GM18951 (cell line): ENCODE data around the gene ABCC3.

Experiments
- POLR2A ChIP-seq: IDR thresholded peaks from 4 replicates; pipeline ENCODE4 v1.6.1; 2011; ENCODE audit warnings: mild to moderate bottlenecking; ENCODE audit not compliant: insufficient read length, insufficient read depth; ENCODE audit errors: extremely low read depth
- in situ Hi-C: fragments of 300-500 bp; cut with MboI; formaldehyde crosslinking; loops from one replicate; pipeline ENCODE4 v1.12.0; 2022; ENCODE audit warnings: low sequenced_read_pairs, mixed read lengths, inconsistent platforms; ENCODE audit not compliant: unreplicated experiment

The ABCC3 gene

DNA sequence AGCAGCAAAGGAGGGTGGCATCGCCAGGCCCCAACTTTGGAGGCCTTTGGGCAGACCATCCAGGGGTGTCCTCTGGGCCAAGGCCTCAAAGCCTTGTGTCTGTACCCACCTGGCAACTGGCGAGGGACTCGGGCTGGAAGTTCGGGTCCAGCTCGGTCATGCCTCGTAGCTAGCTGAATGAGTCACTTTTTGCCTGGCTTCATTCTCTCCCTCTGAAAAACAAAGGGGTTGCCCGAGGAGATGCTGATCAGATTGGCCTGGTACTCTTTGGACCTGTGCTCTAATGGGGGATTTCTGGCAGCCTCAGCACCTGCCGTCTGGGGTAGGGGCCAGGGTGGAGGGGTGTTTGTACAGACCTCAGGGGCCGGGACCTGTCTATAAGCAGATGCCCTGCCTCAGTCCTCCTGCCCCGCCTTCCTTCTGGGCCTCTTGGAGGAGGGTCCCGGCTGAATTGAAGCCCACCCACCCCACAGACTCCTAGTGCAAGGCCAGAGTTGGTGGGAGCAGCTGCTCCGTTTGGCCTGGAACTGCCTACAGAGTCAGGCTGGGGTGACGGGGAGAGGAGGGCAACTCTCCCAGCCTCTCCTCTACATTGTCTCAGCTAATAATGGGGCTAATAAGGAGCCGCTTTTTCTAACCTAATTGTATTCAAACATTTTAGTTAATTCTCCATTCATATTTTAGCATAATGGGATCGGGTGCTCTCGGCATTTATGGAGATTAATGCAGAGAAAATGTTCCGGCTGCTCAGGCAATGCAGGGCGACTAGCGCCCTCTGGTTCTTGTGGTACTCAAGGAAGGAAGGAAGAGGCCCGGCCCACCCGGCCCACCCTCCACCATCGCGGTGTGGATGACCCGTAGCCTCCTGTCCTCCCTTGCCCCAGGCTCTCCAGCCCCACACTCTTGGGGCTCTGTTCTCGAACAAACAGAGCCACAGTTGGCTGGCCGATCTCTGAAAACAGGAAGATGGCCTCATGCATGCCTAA is 21.4 kb upstream of the ABCC3 start:
- in situ Hi-C loops = no loop called here
- TF ChIP-seq POLR2A = no peak

DNA sequence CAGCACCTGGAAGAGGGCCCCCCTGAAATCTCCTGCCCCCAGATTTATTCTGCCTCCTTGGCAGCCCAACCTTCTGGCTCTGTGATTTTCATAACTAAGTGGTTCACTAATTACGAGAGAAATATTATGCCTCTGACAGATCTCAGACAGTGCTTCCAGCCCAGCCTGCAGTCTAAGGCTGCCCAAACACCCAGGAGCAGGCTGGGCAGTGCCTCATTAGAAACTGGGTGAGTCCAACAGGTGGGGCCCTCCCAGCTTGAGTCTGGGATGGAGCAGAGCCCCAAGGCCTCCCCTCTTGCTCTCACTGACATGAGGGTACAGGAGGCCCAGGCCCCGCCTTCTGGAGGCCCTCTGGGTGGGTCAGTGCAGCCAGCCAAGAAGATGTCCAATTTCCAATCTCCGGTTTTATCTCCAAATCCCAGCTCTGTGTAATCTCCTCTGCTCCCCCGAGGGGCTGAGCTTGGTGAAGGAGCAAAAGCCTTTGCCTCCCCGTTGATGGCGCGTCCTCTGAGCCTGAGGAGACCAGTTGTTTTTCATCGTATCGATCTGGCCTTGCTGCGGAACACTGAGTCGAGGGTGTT is 20.1 kb upstream of the ABCC3 start:
- in situ Hi-C loops = no loop called here

DNA sequence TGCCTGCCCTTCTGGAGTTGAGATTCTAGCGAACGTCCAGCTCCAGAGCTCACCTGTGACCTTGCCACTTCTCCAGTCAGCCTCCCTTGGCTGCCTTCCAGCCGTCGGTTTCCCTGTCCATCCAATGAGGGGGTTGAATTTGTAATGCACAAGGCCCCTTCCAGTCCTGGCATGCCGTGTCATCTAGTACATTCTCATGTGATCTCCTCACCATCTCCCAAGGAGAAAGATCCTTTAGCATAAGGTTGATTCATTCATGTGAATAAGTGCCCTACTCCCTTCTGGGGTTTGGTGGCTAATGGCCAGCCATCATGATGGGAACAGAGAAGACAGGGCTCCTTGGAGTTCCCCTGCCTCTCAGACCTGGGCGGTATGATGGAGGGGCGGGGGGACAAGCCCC is 18.9 kb upstream of the ABCC3 start:
- in situ Hi-C loops = no loop called here
- TF ChIP-seq POLR2A = no peak

More for the DNA sequence above, 20.1 kb upstream of the ABCC3 start:
- TF ChIP-seq POLR2A = no peak

DNA sequence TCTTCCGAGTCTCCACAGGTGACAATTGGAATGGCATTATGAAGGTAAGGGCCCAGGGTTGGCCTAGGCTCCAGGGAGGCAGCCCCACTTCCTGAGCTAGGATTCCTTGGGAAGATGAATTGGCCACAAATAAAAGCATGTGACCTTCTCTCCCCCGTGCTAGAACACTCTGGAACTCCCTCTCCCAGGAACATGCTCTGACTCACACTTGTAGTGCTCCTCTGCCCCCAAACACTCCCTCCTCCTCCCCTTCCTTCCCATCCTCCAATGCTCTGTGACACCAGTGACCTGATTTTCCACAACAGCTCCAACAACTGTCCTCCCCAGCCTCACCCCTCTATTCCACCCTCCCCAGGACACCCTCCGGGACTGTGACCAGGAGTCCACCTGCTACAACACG is 16.4 kb upstream of the ABCC3 start:
- in situ Hi-C loops = no loop called here

DNA sequence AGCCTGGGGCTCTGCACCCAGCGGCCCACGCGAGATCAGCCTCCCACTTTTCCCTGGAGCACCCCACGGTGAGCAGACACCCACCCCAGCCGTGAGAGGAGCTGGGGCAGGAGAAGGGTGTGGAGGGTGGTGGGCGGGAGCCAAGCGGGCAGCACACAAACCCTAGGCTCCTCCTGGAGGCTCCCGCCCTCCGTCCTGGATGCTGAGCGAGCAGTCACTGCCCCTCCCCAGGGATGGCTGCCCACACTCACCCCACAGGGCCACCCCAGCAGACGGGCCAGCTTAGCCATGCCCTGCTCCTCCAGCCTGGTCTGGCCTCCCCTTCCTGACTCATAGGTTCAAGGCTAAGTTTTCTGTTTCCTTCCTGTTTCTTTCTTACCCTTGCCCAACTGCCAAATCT is 15.7 kb upstream of the ABCC3 start:
- in situ Hi-C loops = no loop called here
- no peak for TF ChIP-seq POLR2A

More for the DNA sequence above, 16.4 kb upstream of the ABCC3 start:
- TF ChIP-seq POLR2A = no peak

DNA sequence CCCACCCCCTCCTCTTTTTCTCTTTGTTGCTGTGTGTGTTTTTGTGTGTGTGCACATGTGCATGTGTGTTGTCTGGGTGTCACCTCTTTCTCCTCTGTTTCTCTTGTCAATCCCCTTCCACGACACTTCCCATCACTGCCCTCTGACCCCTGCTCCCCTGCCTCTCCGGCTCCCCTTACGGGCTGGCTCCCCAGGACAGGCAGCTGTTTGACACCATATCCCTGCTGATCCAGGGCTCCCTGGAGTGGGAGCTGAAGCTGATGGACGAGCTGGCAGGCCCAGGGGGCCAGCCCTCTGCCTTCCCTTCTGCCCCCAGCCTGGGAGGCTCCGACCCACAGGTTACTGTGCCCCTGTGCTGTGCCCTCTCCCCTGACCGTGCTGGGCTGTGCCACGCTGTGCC is 15.2 kb upstream of the ABCC3 start:
- TF ChIP-seq POLR2A = no peak
- in situ Hi-C loops = no loop called here

DNA sequence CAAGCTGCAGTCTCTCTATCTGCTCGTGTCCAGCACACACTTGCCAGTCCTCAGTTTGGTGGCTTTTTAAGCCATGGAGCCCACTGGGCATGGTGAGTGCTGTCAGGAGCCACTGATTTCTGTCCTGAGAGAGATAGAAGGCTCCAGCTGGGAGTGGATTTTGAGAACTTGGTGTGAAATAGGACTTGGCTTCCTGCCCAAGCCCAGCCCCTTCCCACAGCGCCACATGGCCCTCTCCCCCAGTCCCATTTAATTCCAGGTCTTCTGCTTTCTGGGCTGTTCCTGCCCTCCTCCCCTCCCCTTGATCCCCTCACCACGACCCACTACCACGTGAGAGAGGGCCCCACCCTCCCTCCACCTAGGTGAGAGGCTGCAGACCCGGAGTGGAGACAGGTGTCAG is 14.4 kb upstream of the ABCC3 start:
- in situ Hi-C loops = no loop called here

DNA sequence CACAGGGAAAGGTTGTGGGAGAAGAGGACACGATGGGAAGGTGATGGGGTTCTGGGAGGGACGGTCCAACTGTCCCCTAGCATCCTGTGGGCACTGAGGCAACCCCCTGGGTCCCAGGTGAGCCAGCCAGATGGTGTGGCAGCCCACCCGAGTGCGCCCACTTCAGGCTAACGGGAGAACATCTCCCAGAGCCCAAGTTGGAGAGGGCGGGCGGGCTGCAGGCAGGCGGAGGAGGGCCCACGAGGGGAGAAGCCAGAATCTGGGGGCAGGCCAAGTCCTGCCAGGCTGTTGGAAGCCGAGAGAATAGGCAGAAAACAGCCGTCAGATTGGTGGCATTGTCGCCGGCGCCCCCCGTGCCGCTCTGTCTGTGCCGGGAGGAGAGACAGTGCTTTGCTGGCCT is 13.8 kb upstream of the ABCC3 start:
- in situ Hi-C loops = no loop called here
- TF ChIP-seq POLR2A = no peak

More for the DNA sequence above, 14.4 kb upstream of the ABCC3 start:
- no peak for TF ChIP-seq POLR2A

DNA sequence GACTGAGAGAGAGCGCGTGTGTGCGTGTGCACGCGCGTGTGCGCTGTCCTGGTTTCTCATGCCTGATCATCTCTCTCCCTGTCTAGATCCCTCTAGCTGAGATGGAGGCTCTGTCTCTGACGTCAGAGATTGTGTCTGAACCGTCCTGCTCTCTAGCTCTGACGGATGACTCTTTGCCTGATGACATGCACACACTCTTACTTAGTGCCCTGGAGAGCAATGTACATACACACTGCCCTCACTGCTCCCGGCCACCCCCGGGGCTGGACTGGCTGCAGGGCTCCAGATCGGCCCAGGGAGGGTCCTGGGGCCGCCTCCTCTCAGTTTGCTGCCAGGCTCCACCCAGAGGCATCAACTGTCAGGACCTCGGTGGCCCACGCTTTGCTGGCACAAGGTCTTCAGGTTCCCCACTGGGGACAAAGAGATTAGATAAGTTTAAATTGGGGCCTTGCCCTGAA is 13.1 kb upstream of the ABCC3 start:
- in situ Hi-C loops = no loop called here
- no peak for TF ChIP-seq POLR2A

DNA sequence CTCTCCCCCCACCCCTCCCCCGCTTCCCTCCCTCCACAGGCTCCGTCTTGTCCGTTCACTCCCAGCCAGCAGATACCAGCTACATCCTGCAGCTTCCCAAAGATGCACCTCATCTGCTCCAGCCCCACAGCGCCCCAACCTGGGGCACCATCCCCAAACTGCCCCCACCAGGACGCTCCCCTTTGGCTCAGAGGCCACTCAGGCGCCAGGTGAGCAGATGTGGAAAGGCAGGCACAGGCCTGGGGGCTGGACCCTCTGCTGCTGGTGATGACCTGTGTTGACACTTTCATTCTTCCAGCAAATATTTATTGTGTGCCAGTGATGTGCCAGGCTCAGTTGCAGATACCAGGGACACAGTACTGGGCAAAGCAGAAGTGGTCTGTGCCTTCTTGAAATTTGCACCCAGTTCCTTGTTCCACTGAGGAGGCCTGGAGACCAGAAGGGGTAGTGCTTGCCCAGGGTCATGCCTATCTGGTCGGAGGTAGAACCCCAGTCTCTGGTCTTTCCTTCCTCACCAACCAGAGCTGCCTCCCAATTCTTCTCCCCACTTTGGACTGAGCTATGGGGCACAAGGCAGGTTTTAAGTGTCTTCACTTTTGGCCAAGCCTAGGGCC is 10.3 kb upstream of the ABCC3 start:
- no peak for TF ChIP-seq POLR2A
- in situ Hi-C loops = no loop called here

DNA sequence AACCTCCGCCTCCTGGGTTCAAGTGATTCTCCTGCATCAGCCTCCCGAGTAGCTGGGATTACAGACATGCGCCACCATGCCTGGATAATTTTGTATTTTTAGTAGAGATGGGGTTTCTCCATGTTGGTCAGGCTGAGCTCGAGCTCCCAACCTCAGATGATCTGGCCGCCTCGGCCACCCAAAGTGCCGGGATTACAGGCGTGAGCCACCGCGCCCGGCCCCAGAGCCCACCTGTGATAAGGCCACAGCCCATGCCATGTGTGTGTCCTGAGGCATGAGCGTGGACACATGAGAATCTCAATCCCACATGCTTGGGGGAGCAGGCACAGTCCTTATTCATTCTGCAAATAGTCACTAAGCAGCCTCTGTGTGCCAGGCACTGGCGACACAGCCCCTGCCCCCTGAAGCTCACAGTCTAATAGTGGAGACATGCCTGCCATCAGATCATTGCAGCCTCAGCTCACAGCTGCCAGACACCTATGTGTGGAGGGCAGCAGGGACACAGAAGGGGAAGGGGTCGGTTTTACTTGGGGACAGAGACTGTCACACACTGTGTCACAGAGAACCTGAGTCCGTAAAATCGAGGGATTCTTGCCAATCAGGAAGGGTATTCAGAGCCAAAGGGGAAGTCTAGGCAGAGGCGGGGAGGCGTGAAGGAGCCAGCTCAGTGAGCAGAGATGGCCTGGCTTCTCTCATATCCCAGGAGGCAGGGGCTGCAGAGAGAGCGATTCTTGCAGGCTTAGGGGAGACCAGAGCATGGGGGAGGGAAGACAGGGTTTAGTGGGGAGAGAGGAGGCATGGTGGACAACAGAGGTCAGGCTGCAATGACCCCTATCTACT is 9.4 kb upstream of the ABCC3 start:
- in situ Hi-C loops = no loop called here
- TF ChIP-seq POLR2A = no peak

DNA sequence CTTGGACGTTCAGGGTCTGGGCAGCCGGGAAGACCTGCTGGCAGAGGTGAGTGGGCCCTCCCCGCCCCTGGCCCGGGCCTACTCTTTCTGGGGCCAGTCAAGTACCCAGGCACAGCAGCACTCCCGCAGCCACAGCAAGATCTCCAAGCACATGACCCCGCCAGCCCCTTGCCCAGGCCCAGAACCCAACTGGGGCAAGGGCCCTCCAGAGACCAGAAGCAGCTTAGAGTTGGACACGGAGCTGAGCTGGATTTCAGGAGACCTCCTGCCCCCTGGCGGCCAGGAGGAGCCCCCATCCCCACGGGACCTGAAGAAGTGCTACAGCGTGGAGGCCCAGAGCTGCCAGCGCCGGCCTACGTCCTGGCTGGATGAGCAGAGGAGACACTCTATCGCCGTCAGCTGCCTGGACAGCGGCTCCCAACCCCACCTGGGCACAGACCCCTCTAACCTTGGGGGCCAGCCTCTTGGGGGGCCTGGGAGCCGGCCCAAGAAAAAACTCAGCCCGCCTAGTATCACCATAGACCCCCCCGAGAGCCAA is 8.6 kb upstream of the ABCC3 start:
- in situ Hi-C loops = no loop called here
- TF ChIP-seq POLR2A = no peak
